Upper lobe of left lung (tissue), 6 donors: ENCODE measurements around the gene ST6GALNAC3. TPM values are rescaled to one million over a fixed set of nuclear protein-coding genes. Genes with fewer than 3 reads are reported as not detected.

ENCODE experiments used
- ATAC-seq, 2 donors: fragments of 200-7000 bp; cut with Tn5 transposase; one replicate each; pipeline ENCODE4 v1.9.1; 2022; ENCODE audit warnings: mild to moderate bottlenecking in 2 of 2, moderate library complexity in 2 of 2; ENCODE audit not compliant: low FRiP score in 2 of 2
- DNase-seq, 2 donors: peaks; one replicate each; pipeline ENCODE4 v3.0.0-alpha.2; 2019 to 2020
- H3K27ac ChIP-seq, 4 donors: fragments of 200-600 bp; sonication (generic); one replicate each; pipeline ENCODE4 v1.5.1; 2016 to 2019
- H3K27me3 ChIP-seq, 4 donors: fragments of 200-600 bp; sonication (generic); one replicate each; pipeline ENCODE4 v1.5.1; 2017 to 2019
- H3K36me3 ChIP-seq, 4 donors: fragments of 200-600 bp; sonication (generic); one replicate each; pipeline ENCODE4 v1.5.1; 2016 to 2019
- H3K4me1 ChIP-seq, 4 donors: fragments of 200-600 bp; sonication (generic); one replicate each; pipeline ENCODE4 v1.5.1; 2018 to 2019
- H3K4me3 ChIP-seq, 4 donors: fragments of 200-600 bp; sonication (generic); one replicate each; pipeline ENCODE4 v1.5.1; 2017 to 2019; ENCODE audit warnings: mild to moderate bottlenecking in 2 of 4, moderate library complexity in 1 of 4
- H3K9me3 ChIP-seq, 4 donors: fragments of 200-600 bp; sonication (generic); one replicate each; pipeline ENCODE4 v1.5.1; 2018 to 2019
- CTCF ChIP-seq, 6 experiments: fragments of 450-650 bp in 4 of 6; fragments of 200-600 bp in 2 of 6; sonication (generic) in 2 of 6; IDR thresholded peaks; one replicate each; pipeline ENCODE4 v1.5.1; 2016 to 2019; ENCODE audit warnings: antibody characterized with exemption in 6 of 6
- EP300 ChIP-seq, 4 donors: sonication (generic); formaldehyde crosslinking; IDR thresholded peaks; one replicate each; pipeline ENCODE4 v1.5.1; 2017; ENCODE audit warnings: antibody characterized with exemption in 4 of 4, control low read depth in 2 of 4
- POLR2A ChIP-seq, 4 donors: fragments of 450-650 bp; IDR thresholded peaks; one replicate each; pipeline ENCODE4 v1.5.1; 2016 to 2017; ENCODE audit warnings: antibody characterized with exemption in 4 of 4, mild to moderate bottlenecking in 2 of 4
- POLR2AphosphoS5 ChIP-seq, 2 donors: sonication (generic); formaldehyde crosslinking; IDR thresholded peaks; one replicate each; pipeline ENCODE4 v1.5.1; 2017; ENCODE audit warnings: antibody characterized with exemption in 2 of 2
- WGBS, 2 donors: methylation state at CpG; one replicate each; pipeline ENCODE4 v1.1.5; 2017 to 2018; 5-methylcytosine and 5-hydroxymethylcytosine counted together
- total RNA-seq, 6 donors: library from RNA; depleted of rRNA in 4 of 6; stranded (reverse); fragments of >200 nt in 4 of 6; gene quantifications; one replicate each; pipeline versions ENCODE4 v1.1.0 to v1.2.1, GENCODE V29; 2016 to 2021
- donor health status: DM: no; HTN: no; CAD: no; lungs with moderate emphysema.
- donor health status: DM: no; HTN: yes; CAD: no; lungs with severe emphysema.

Gene ST6GALNAC3
- total RNA-seq, 6 donors from 2014 or later = 5.8 to 13.1 (median 11.3) TPM

DNA sequence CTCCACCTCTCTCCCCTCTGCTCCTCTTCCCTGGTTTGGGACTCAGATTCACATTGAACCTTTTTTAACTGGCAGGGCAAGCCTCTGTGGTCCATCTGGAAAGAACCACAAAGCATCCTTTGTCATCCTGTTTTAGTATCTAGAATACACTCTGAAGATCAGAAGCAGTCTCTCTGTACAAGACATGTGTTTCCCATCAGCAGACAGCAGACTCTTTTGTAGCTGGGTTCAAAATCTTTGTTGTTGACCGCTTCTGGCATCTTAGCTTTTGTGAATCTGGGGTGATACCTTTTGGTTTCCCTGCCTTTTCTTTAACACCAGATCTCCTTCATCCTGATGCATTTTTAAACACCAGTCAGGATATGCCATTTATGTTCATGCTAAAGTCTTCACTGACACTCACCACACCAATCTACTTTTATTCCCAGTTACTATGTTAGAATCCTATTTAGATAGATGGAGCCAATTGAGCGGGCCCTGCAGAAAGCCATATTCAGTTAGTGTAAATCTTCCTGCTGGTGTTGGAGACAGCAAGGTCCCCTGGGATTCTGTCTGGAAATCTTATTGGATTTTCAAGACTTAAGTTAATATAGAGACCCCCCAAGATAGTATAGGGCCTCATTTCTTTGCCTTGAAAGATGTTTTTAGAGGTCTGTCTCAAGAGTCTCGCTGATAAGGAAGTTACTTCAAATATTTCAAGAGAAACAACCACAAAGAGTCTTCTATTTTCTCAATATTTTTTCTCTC, 51.1 kb downstream of the ST6GALNAC3 start:
- Histone ChIP-seq H3K4me3 (no peak overlapping the region), H3K4me1 (peaks cover 0 to 16% (median 7%) of the 10 kb centered on the region in 4 donors), H3K27me3 (no peaks in the 10 kb centered on the region), H3K36me3 (no peaks in the 10 kb centered on the region), H3K27ac (no peak overlapping the region), H3K9me3 (no peaks in the 10 kb centered on the region)
- 86 to 92% methylated on average over 3 of the region's 3 CpGs for WGBS, 2 donors
- DNase-seq (no peak), ATAC-seq (no peak)
- no peak for TF ChIP-seq POLR2A (IDR thresholded peaks at IDR 0.05)
- no peak for TF ChIP-seq CTCF (IDR thresholded peaks at IDR 0.05)
- no peak for TF ChIP-seq POLR2AphosphoS5 (IDR thresholded peaks at IDR 0.05)
- no peak for TF ChIP-seq EP300 (IDR thresholded peaks at IDR 0.05)

- 85 to 89% methylated on average over 5 of the region's 5 CpGs for WGBS, 2 donors
- no peak for TF ChIP-seq POLR2A (IDR thresholded peaks at IDR 0.05)
- TF ChIP-seq POLR2AphosphoS5 (IDR thresholded peaks at IDR 0.05) = peak in 1 of 2 donors; percentile 10
- no peak for TF ChIP-seq EP300 (IDR thresholded peaks at IDR 0.05)
- Histone ChIP-seq H3K4me1 (peaks cover 0 to 4% (median 0%) of the 10 kb centered on the region in 4 donors), H3K9me3 (no peaks in the 10 kb centered on the region), H3K27ac (no peak overlapping the region), H3K36me3 (no peaks in the 10 kb centered on the region), H3K4me3 (no peak overlapping the region), H3K27me3 (no peaks in the 10 kb centered on the region)
- ATAC-seq (no peak), DNase-seq (no peak)
Measured at GRCh38 chr1:76128096-76128495, 53.5 kb downstream of the ST6GALNAC3 start.

GRCh38 chr1:76129731-76130130, 55.2 kb downstream of the ST6GALNAC3 start:
- no peaks in the 10 kb centered on the region for H3K27me3 ChIP-seq
- 85 to 93% methylated on average over 6 of the region's 6 CpGs for WGBS, 2 donors
- no peak overlapping the region for H3K4me3 ChIP-seq
- TF ChIP-seq CTCF (IDR thresholded peaks at IDR 0.05) (no peak), POLR2AphosphoS5 (IDR thresholded peaks at IDR 0.05) (no peak), POLR2A (IDR thresholded peaks at IDR 0.05) (no peak), EP300 (IDR thresholded peaks at IDR 0.05) (no peak)
- H3K4me1 ChIP-seq = peaks cover 0 to 4% (median 0%) of the 10 kb centered on the region in 4 donors
- H3K27ac ChIP-seq = no peak overlapping the region
- ATAC-seq (no peak), DNase-seq (no peak)
- H3K36me3 ChIP-seq = no peaks in the 10 kb centered on the region
- H3K9me3 ChIP-seq = no peaks in the 10 kb centered on the region

DNA sequence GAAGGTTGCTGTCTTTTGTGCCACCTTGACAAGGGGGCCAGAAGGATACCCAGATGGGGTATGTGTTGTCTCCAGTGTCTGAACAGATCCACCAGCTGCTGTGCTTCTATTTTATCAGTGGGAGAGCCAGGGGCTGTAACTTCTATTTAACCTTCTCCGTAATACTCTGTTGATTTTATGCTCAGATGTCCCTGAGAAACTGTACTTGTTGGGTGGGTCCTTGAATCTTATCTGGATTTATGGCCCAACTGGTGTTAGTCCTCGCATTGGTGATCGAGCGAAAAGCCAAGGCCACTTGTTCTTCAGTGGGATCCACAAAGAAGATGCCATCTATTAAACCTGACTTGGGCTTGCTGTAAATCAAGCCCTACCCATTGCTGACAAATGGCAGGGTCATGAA, 56.4 kb downstream of the ST6GALNAC3 start:
- TF ChIP-seq POLR2AphosphoS5 (IDR thresholded peaks at IDR 0.05) (no peak), EP300 (IDR thresholded peaks at IDR 0.05) (no peak), CTCF (IDR thresholded peaks at IDR 0.05) (no peak), POLR2A (IDR thresholded peaks at IDR 0.05) (no peak)
- 93 to 98% methylated on average over 4 of the region's 4 CpGs for WGBS, 2 donors
- no peak for DNase-seq
- Histone ChIP-seq H3K36me3 (no peaks in the 10 kb centered on the region), H3K9me3 (no peaks in the 10 kb centered on the region), H3K4me1 (peaks cover 0 to 4% (median 0%) of the 10 kb centered on the region in 4 donors), H3K27me3 (no peaks in the 10 kb centered on the region), H3K4me3 (no peak overlapping the region), H3K27ac (no peak overlapping the region)
- no peak for ATAC-seq

GRCh38 chr1:76133977-76134376, 59.4 kb downstream of the ST6GALNAC3 start:
- TF ChIP-seq EP300 (IDR thresholded peaks at IDR 0.05) (no peak), POLR2A (IDR thresholded peaks at IDR 0.05) (no peak), POLR2AphosphoS5 (IDR thresholded peaks at IDR 0.05) (no peak), CTCF (IDR thresholded peaks at IDR 0.05) (no peak)
- 86 to 90% methylated on average over 2 of the region's 2 CpGs for WGBS, 2 donors
- Histone ChIP-seq H3K4me1 (peaks cover 0 to 15% (median 7%) of the 10 kb centered on the region in 4 donors), H3K36me3 (no peaks in the 10 kb centered on the region), H3K9me3 (no peaks in the 10 kb centered on the region), H3K27ac (no peak overlapping the region), H3K4me3 (no peak overlapping the region), H3K27me3 (no peaks in the 10 kb centered on the region)
- DNase-seq = no peak
- ATAC-seq = no peak
